NCI-H187 treated with DMSO at 0.1 percent for 48 hours (cell line): ENCODE data around the gene GALNT18.
A peak's percentile ranks its signal among the peaks of the same experiment; 100 is the strongest.

Experiments
- DNase-seq: peaks from one replicate; lab custom pipeline; 2025; lab: John Stamatoyannopoulos, UW

Gene GALNT18

GRCh38 chr11:11528986-11529385 lies 92.8 kb downstream of the GALNT18 start:
- DNase-seq, result no peak

GRCh38 chr11:11525283-11525682 lies 96.5 kb downstream of the GALNT18 start:
- DNase-seq, result no peak

GRCh38 chr11:11524436-11525061 lies 97.3 kb downstream of the GALNT18 start:
- no peak for DNase-seq

GRCh38 chr11:11522591-11522990 lies 99.2 kb downstream of the GALNT18 start:
- no peak for DNase-seq

- no peak for DNase-seq
Measured at GRCh38 chr11:11521306-11522002, 100.4 kb downstream of the GALNT18 start.

- DNase-seq, result no peak
Measured at GRCh38 chr11:11520231-11521015, 101.4 kb downstream of the GALNT18 start.

- DNase-seq, result no peak
Measured at GRCh38 chr11:11519184-11519583, 102.6 kb downstream of the GALNT18 start.

GRCh38 chr11:11514246-11514645 lies 107.6 kb downstream of the GALNT18 start:
- no peak for DNase-seq

- no peak for DNase-seq
Measured at GRCh38 chr11:11513422-11513821, 108.4 kb downstream of the GALNT18 start.

GRCh38 chr11:11512929-11513328 lies 108.9 kb downstream of the GALNT18 start:
- no peak for DNase-seq

- no peak for DNase-seq
Measured at GRCh38 chr11:11512502-11512901, 109.3 kb downstream of the GALNT18 start.

- DNase-seq, result no peak
Measured at GRCh38 chr11:11512090-11512489, 109.7 kb downstream of the GALNT18 start.

GRCh38 chr11:11510939-11511338 lies 110.9 kb downstream of the GALNT18 start:
- DNase-seq, result peak; percentile 98

- no peak for DNase-seq
Measured at GRCh38 chr11:11505692-11506091, 116.1 kb downstream of the GALNT18 start.

- no peak for DNase-seq
Measured at GRCh38 chr11:11505190-11505589, 116.6 kb downstream of the GALNT18 start.

- DNase-seq, result no peak
Measured at GRCh38 chr11:11504071-11504470, 117.7 kb downstream of the GALNT18 start.

GRCh38 chr11:11502263-11502861 lies 119.4 kb downstream of the GALNT18 start:
- DNase-seq, result no peak

GRCh38 chr11:11501546-11502262 lies 120.1 kb downstream of the GALNT18 start:
- no peak for DNase-seq

- DNase-seq, result no peak
Measured at GRCh38 chr11:11500744-11501487, 120.9 kb downstream of the GALNT18 start.

- no peak for DNase-seq
Measured at GRCh38 chr11:11499300-11499699, 122.5 kb downstream of the GALNT18 start.

GRCh38 chr11:11498195-11498594 lies 123.6 kb downstream of the GALNT18 start:
- DNase-seq, result no peak
